HEK293 (cell line): Measurements from ENCODE around the gene TRAF3.

Experiments used
- CTCF ChIA-PET: fragments of 350-600 bp; formaldehyde crosslinking; extraction: SDS; loops from one replicate; lab custom pipeline; 2021; ENCODE audit warnings: antibody characterized with exemption; lab: Yijun Ruan, JAX
- POLR2A ChIA-PET: fragments of 300-600 bp; formaldehyde crosslinking; extraction: SDS; loops from one replicate; lab custom pipeline; 2020; ENCODE audit warnings: antibody characterized with exemption, inconsistent platforms; lab: Yijun Ruan, JAX
- H3K27ac ChIP-seq: fragments of 200-500 bp; sonication (Bioruptor generic); 2 replicates; pipeline ENCODE4 v1.5.1; 2014; ENCODE audit warnings: low read depth, low read length, control low read depth, inconsistent platforms; ENCODE audit errors: extremely low read depth
- H3K36me3 ChIP-seq, 2 experiments: fragments of 200-500 bp in 1 of 2; sonication (Bioruptor generic) in 1 of 2; 1 replicate in 1 of 2; 2 replicates in 1 of 2; pipeline ENCODE4 v1.5.1; 2014 to 2017; ENCODE audit warnings: inconsistent platforms in 2 of 2, low read length in 2 of 2; ENCODE audit not compliant: control insufficient read depth in 2 of 2, insufficient read depth in 1 of 2
- H3K4me1 ChIP-seq: fragments of 200-500 bp; sonication (Bioruptor generic); 2 replicates; pipeline ENCODE4 v1.5.1; 2014; ENCODE audit warnings: mild to moderate bottlenecking, low read length, inconsistent platforms; ENCODE audit not compliant: control insufficient read depth, insufficient read depth
- H3K4me3 ChIP-seq: 2 replicates; pipeline ENCODE4 v1.5.1; 2011; ENCODE audit warnings: low read depth, mild to moderate bottlenecking, control low read depth, low read length, moderate library complexity
- H3K9me3 ChIP-seq: fragments of 200-500 bp; sonication (Bioruptor generic); 2 replicates; pipeline ENCODE4 v1.5.1; 2014; ENCODE audit warnings: low read depth, low read length, inconsistent platforms; ENCODE audit not compliant: control insufficient read depth, insufficient read depth
- HIC1 ChIP-seq: fragments of 450-650 bp; formaldehyde crosslinking; IDR thresholded peaks from 2 replicates; pipeline ENCODE4 v1.5.1; 2016; ENCODE audit warnings: missing biosample characterization, missing genetic modification characterization
- KLF17 ChIP-seq: fragments of 450-650 bp; formaldehyde crosslinking; IDR thresholded peaks from 2 replicates; pipeline ENCODE4 v1.5.1; 2016; ENCODE audit warnings: missing biosample characterization, missing genetic modification characterization
- TCF7L2 ChIP-seq: IDR thresholded peaks from 2 replicates; pipeline ENCODE4 v1.6.1; 2011; ENCODE audit warnings: low read depth, mild to moderate bottlenecking, inconsistent platforms, low read length, moderate library complexity, borderline replicate concordance
- YY2 ChIP-seq: fragments of 450-650 bp; formaldehyde crosslinking; IDR thresholded peaks from 2 replicates; pipeline ENCODE4 v1.5.1; 2016; ENCODE audit warnings: missing biosample characterization, missing genetic modification characterization
- ZBTB11 ChIP-seq: fragments of 450-650 bp; formaldehyde crosslinking; conservative IDR thresholded peaks from 2 replicates; pipeline ENCODE4 v1.5.1; 2016; ENCODE audit warnings: low read depth, missing biosample characterization, missing genetic modification characterization
- ZBTB49 ChIP-seq: fragments of 450-650 bp; formaldehyde crosslinking; IDR thresholded peaks from 2 replicates; pipeline ENCODE4 v1.5.1; 2016; ENCODE audit warnings: missing biosample characterization, missing genetic modification characterization, low read depth
- ZFP37 ChIP-seq: fragments of 450-650 bp; formaldehyde crosslinking; IDR thresholded peaks from 2 replicates; pipeline ENCODE4 v1.5.1; 2016; ENCODE audit warnings: missing biosample characterization, missing genetic modification characterization
- ZNF184 ChIP-seq: fragments of 450-650 bp; IDR thresholded peaks from 2 replicates; pipeline ENCODE4 v1.5.1; 2018; ENCODE audit warnings: missing biosample characterization, mild to moderate bottlenecking, missing genetic modification characterization
- ZNF292 ChIP-seq: fragments of 450-650 bp; formaldehyde crosslinking; IDR thresholded peaks from 2 replicates; pipeline ENCODE4 v1.5.1; 2016; ENCODE audit warnings: low read depth, missing biosample characterization, missing genetic modification characterization, borderline replicate concordance
- ZNF518A ChIP-seq: fragments of 450-650 bp; formaldehyde crosslinking; conservative IDR thresholded peaks from 2 replicates; pipeline ENCODE4 v1.5.1; 2016; ENCODE audit warnings: low read depth, missing biosample characterization, missing genetic modification characterization
- ZNF561 ChIP-seq: fragments of 450-650 bp; IDR thresholded peaks from 2 replicates; pipeline ENCODE4 v1.5.1; 2018; ENCODE audit warnings: missing biosample characterization, missing genetic modification characterization, borderline replicate concordance
- ZNF610 ChIP-seq: fragments of 450-650 bp; formaldehyde crosslinking; IDR thresholded peaks from 2 replicates; pipeline ENCODE4 v1.5.1; 2016; ENCODE audit warnings: missing biosample characterization, missing genetic modification characterization, borderline replicate concordance
- ZNF677 ChIP-seq: fragments of 450-650 bp; IDR thresholded peaks from 2 replicates; pipeline ENCODE4 v1.5.0; 2018; ENCODE audit warnings: missing biosample characterization, mild to moderate bottlenecking, missing genetic modification characterization, moderate library complexity
- ZNF791 ChIP-seq: fragments of 450-650 bp; formaldehyde crosslinking; IDR thresholded peaks from 2 replicates; pipeline ENCODE4 v1.5.1; 2016; ENCODE audit warnings: missing biosample characterization, missing genetic modification characterization

Gene TRAF3

GRCh38 chr14:102840115-102840514 lies 62.9 kb downstream of the TRAF3 start:
- POLR2A ChIA-PET, result no interaction called here
- H3K4me1 ChIP-seq, result no peaks in the 10 kb centered on the region
- H3K9me3 ChIP-seq, result no peaks in the 10 kb centered on the region
- TF ChIP-seq YY2 (no peak), ZBTB49 (tag by site-specific recombination) (no peak), ZNF292 (tag by site-specific recombination) (no peak), ZNF518A (tag by site-specific recombination) (no peak), ZNF610 (tag by site-specific recombination) (no peak), ZNF791 (tag by site-specific recombination) (no peak), KLF17 (no peak), ZNF561 (tag by site-specific recombination) (no peak), ZNF677 (tag by site-specific recombination) (no peak), ZFP37 (no peak), ZBTB11 (tag by site-specific recombination) (no peak), HIC1 (no peak), TCF7L2 (no peak), ZNF184 (no peak)
- no peaks in the 10 kb centered on the region; a peak in 1 of 3 replicates for H3K36me3 ChIP-seq
- H3K27ac ChIP-seq, result no peak overlapping the region
- no peak overlapping the region for H3K4me3 ChIP-seq
- CTCF ChIA-PET, result no interaction called here
